SK-N-MC (cell line): ENCODE results near the gene CYP24A1.

Experiments
- EZH2 ChIP-seq: fragments of 200-600 bp; sonication (generic); IDR thresholded peaks from one replicate; pipeline ENCODE4 v1.6.1; 2017; ENCODE audit warnings: antibody characterized with exemption
- POLR2AphosphoS5 ChIP-seq: IDR thresholded peaks from 2 replicates; pipeline ENCODE4 v1.6.1; 2012; ENCODE audit warnings: mild to moderate bottlenecking, low read depth, low read length, borderline replicate concordance

DNA sequence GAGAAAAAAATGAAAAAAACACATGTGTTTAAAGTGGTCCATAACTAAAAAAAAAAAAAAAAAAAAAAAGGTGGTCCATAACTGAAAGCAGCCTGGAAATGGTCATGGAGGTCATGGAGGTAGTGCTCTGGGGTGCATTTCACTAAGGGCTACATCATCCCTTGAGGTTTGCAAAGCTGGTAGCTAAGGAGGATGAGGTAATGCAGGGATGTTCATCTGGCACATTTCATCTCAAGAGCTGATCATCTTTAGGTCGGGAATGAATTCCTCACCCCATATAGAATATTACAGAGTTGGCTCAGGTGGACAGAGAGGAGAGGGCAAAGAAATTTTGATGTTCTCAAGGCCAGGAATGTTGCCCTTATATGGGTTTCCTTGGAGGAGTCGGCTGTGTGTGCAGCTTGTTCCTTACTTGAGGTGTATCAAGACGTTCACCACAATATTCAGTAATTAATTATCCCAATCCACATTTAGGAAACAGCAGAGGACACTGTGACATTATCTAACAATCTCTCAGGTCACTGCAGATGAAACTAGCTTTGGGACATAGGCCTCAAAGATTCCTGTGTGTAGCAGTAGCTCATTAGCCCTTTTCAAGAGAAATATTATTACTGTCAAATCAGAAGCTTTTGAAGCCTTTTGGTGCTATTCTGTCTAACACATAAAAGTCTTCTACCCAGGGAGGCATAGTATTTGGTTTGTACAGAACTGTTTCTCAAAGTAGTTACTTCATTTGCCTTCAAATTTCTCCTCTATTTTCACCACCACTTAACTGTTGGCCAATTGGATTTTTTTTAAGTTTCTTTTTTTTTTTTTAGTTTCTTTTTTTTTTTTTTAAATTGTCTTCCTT is 46.8 kb downstream of the CYP24A1 start:
- TF ChIP-seq POLR2AphosphoS5 (no peak), EZH2 (no peak)
